IMR-90 (cell line): Measurements from ENCODE around the gene ZNF287.

ENCODE experiments used
- CEBPB ChIP-seq: IDR thresholded peaks from 2 replicates; pipeline ENCODE4 v1.6.1; 2012; ENCODE audit warnings: low read depth, low read length, improper control_type of control experiment
- CHD1 ChIP-seq: IDR thresholded peaks from 2 replicates; pipeline ENCODE4 v1.6.1; 2012; ENCODE audit warnings: low read depth, low read length, improper control_type of control experiment
- FOS ChIP-seq: fragments of 150-350 bp; IDR thresholded peaks from 2 replicates; pipeline ENCODE4 v1.6.1; 2016; ENCODE audit warnings: low read depth, low read length
- MAZ ChIP-seq: IDR thresholded peaks from 2 replicates; pipeline ENCODE4 v1.6.1; 2012; ENCODE audit warnings: low read depth, mild to moderate bottlenecking, low read length, improper control_type of control experiment, moderate library complexity, borderline replicate concordance
- NFE2L2 ChIP-seq: fragments of 150-350 bp; IDR thresholded peaks from 2 replicates; pipeline ENCODE4 v1.6.1; 2016; ENCODE audit warnings: low read depth, mild to moderate bottlenecking, low read length
- POLR2A ChIP-seq: IDR thresholded peaks from 2 replicates; pipeline ENCODE4 v1.6.1; 2012; ENCODE audit warnings: mild to moderate bottlenecking, low read depth, low read length
- RAD21 ChIP-seq: IDR thresholded peaks from 2 replicates; pipeline ENCODE4 v1.6.1; 2012; ENCODE audit warnings: low read length, improper control_type of control experiment
- RCOR1 ChIP-seq: IDR thresholded peaks from 2 replicates; pipeline ENCODE4 v1.6.1; 2012; ENCODE audit warnings: mild to moderate bottlenecking, low read length, improper control_type of control experiment; ENCODE audit not compliant: insufficient replicate concordance
- SMC3 ChIP-seq: fragments of 150-350 bp; IDR thresholded peaks from 2 replicates; pipeline ENCODE4 v1.6.1; 2016; ENCODE audit warnings: low read depth, mild to moderate bottlenecking, antibody characterized with exemption, low read length, moderate library complexity
- USF2 ChIP-seq: fragments of 150-350 bp; IDR thresholded peaks from 2 replicates; pipeline ENCODE4 v1.6.1; 2017; ENCODE audit warnings: mild to moderate bottlenecking, antibody characterized with exemption, low read length, low read depth
- TF ChIP-seq, protein P1 (sequence below): conservative IDR thresholded peaks from 2 replicates; pipeline ENCODE4 v1.5.1; 2012; ENCODE audit warnings: mild to moderate bottlenecking, low read depth, low read length, improper control_type of control experiment
- TF ChIP-seq, protein P2 (sequence below): fragments of 150-350 bp; IDR thresholded peaks from 2 replicates; pipeline ENCODE4 v1.6.1; 2016; ENCODE audit warnings: low read depth, mild to moderate bottlenecking, low read length, moderate library complexity, borderline replicate concordance

DNA sequence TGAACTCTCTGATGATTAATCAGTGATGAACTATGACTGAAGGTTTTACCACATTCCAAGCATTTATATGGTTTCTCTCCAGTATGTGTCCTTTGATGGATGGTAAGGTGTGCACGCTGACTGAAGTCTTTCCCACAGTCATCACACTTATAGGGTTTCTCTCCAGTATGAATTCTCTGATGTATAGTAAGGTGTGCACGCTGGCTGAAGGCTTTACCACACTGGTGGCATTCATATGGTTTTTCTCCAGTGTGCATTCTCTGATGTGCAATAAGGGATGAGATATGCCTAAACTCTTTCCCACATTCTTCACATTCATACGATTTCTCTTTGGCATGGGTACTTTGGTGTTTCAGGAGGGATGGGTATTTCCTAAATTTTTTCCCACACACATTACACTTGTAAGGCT lies 16.4 kb downstream of the ZNF287 start:
- TF ChIP-seq, protein P1, sequence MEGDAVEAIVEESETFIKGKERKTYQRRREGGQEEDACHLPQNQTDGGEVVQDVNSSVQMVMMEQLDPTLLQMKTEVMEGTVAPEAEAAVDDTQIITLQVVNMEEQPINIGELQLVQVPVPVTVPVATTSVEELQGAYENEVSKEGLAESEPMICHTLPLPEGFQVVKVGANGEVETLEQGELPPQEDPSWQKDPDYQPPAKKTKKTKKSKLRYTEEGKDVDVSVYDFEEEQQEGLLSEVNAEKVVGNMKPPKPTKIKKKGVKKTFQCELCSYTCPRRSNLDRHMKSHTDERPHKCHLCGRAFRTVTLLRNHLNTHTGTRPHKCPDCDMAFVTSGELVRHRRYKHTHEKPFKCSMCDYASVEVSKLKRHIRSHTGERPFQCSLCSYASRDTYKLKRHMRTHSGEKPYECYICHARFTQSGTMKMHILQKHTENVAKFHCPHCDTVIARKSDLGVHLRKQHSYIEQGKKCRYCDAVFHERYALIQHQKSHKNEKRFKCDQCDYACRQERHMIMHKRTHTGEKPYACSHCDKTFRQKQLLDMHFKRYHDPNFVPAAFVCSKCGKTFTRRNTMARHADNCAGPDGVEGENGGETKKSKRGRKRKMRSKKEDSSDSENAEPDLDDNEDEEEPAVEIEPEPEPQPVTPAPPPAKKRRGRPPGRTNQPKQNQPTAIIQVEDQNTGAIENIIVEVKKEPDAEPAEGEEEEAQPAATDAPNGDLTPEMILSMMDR: no peak
- no peak for TF ChIP-seq CEBPB
- no peak for TF ChIP-seq POLR2A
- no peak for TF ChIP-seq SMC3
- TF ChIP-seq NFE2L2: no peak
- TF ChIP-seq MAZ: no peak
- no peak for TF ChIP-seq FOS
- TF ChIP-seq USF2: no peak
- no peak for TF ChIP-seq RCOR1
- TF ChIP-seq, protein P2, sequence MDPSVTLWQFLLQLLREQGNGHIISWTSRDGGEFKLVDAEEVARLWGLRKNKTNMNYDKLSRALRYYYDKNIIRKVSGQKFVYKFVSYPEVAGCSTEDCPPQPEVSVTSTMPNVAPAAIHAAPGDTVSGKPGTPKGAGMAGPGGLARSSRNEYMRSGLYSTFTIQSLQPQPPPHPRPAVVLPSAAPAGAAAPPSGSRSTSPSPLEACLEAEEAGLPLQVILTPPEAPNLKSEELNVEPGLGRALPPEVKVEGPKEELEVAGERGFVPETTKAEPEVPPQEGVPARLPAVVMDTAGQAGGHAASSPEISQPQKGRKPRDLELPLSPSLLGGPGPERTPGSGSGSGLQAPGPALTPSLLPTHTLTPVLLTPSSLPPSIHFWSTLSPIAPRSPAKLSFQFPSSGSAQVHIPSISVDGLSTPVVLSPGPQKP: no peak
- no peak for TF ChIP-seq CHD1
- no peak for TF ChIP-seq RAD21
